Measurements from ENCODE around the gene RNF34.
"Not testable (repeated sequence)": the region's sequence is repeated elsewhere in the genome, so short reads cannot be mapped to it uniquely, and the experiment has no call there.

The RNF34 gene

GRCh38 chr12:121399391-121400331 lies at the start of gene RNF34:
Gene RNF34 (plus strand): TSS chr12:121400118. CDS start chr12:121400213, 95 bp downstream.
- peak; percentile 98 for DNase-seq

GRCh38 chr12:121351820-121352681 lies 47.9 kb upstream of the RNF34 start, which contains the start of gene ANAPC5:
Gene ANAPC5 (minus strand): TSS chr12:121352411. CDS start chr12:121352340, 71 bp downstream.
- DNase-seq: peak; percentile 85

GRCh38 chr12:121352682-121353018 lies 47.3 kb upstream of the RNF34 start:
- DNase-seq: no peak

GRCh38 chr12:121355818-121356217 lies 44.1 kb upstream of the RNF34 start:
- DNase-seq: no peak

GRCh38 chr12:121356657-121357056 lies 43.3 kb upstream of the RNF34 start:
- DNase-seq: no peak

- DNase-seq: no peak
Measured at GRCh38 chr12:121357331-121357730, 42.6 kb upstream of the RNF34 start.

GRCh38 chr12:121358073-121358472 lies 41.8 kb upstream of the RNF34 start:
- DNase-seq: no peak

GRCh38 chr12:121364683-121365121 lies 35.2 kb upstream of the RNF34 start:
- DNase-seq: no peak

GRCh38 chr12:121365416-121366062 lies 34.4 kb upstream of the RNF34 start:
- DNase-seq: no peak

GRCh38 chr12:121366063-121366459 lies 33.9 kb upstream of the RNF34 start:
- no peak for DNase-seq

- DNase-seq: no peak
Measured at GRCh38 chr12:121371404-121371803, 28.5 kb upstream of the RNF34 start.

GRCh38 chr12:121373755-121374154 lies 26.2 kb upstream of the RNF34 start:
- no peak for DNase-seq

GRCh38 chr12:121374336-121374735 lies 25.6 kb upstream of the RNF34 start:
- not testable (repeated sequence) for DNase-seq

- DNase-seq: not testable (repeated sequence)
Measured at GRCh38 chr12:121374945-121375584, 24.9 kb upstream of the RNF34 start.

GRCh38 chr12:121376754-121377697 lies 22.9 kb upstream of the RNF34 start:
- no peak for DNase-seq

- DNase-seq: no peak
Measured at GRCh38 chr12:121378736-121379135, 21.2 kb upstream of the RNF34 start.

GRCh38 chr12:121379945-121380344 lies 20.0 kb upstream of the RNF34 start:
- no peak for DNase-seq

GRCh38 chr12:121383601-121384021 lies 16.3 kb upstream of the RNF34 start:
- no peak for DNase-seq

GRCh38 chr12:121384891-121385290 lies 15.0 kb upstream of the RNF34 start:
- DNase-seq: not testable (repeated sequence)

- DNase-seq: no peak
Measured at GRCh38 chr12:121388421-121388981, 11.4 kb upstream of the RNF34 start.

GRCh38 chr12:121390856-121391255 lies 9.1 kb upstream of the RNF34 start:
- DNase-seq: no peak

Data from activated CD4-positive, alpha-beta T cell treated with anti-CD3 and anti-CD28 coated beads, Interleukin-2, amount 50 U/mL, for 1 hour (primary cell).